Natural killer cell (primary cell): ENCODE measurements around the gene CCDC180. TPM values are rescaled to one million over a fixed set of nuclear protein-coding genes. Genes with fewer than 3 reads are reported as not detected.

Experiments
- ATAC-seq, 3 donors: fragments of 150-1000 bp in 2 of 3; fragments of 200-7000 bp in 1 of 3; cut with Tn5 transposase; 1 replicate in 1 of 3; 2 replicates in 2 of 3; pipeline ENCODE4 v1.10.0; 2021; ENCODE audit warnings: mild to moderate bottlenecking in 2 of 3, moderate library complexity in 2 of 3
- DNase-seq, 2 donors: peaks; one replicate each; pipeline versions ENCODE4 v3.0.0 to v3.0.0-alpha.2; 2013 to 2021; ENCODE audit warnings: mixed read lengths in 1 of 2
- H3K27ac ChIP-seq: one replicate; pipeline ENCODE4 v1.5.1; 2013; ENCODE audit warnings: mild to moderate bottlenecking, low read length
- H3K27me3 ChIP-seq: one replicate; pipeline ENCODE4 v1.6.1; 2013; ENCODE audit warnings: low read length; ENCODE audit not compliant: control insufficient read depth, insufficient read depth
- H3K36me3 ChIP-seq: one replicate; pipeline ENCODE4 v1.6.1; 2013; ENCODE audit warnings: low read length; ENCODE audit not compliant: control insufficient read depth, insufficient read depth
- H3K4me1 ChIP-seq: one replicate; pipeline ENCODE4 v1.6.1; 2013; ENCODE audit warnings: low read length; ENCODE audit not compliant: control insufficient read depth, insufficient read depth
- H3K4me3 ChIP-seq: one replicate; pipeline ENCODE4 v1.5.1; 2013; ENCODE audit warnings: low read length
- H3K9me3 ChIP-seq: one replicate; pipeline ENCODE4 v1.6.1; 2013; ENCODE audit warnings: low read length; ENCODE audit not compliant: control insufficient read depth, insufficient read depth
- H3K27ac Mint-ChIP-seq, 2 donors: one replicate each; pipeline ENCODE4 v1.8.0; 2022; ENCODE audit warnings: mild to moderate bottlenecking in 2 of 2, mixed read lengths in 2 of 2, moderate library complexity in 1 of 2
- H3K27me3 Mint-ChIP-seq, 2 donors: one replicate each; pipeline ENCODE4 v1.8.0; 2022; ENCODE audit warnings: low read depth in 2 of 2, mixed read lengths in 2 of 2
- H3K36me3 Mint-ChIP-seq: one replicate; pipeline ENCODE4 v1.8.0; 2022; ENCODE audit warnings: mixed read lengths
- H3K4me1 Mint-ChIP-seq, 2 donors: one replicate each; pipeline ENCODE4 v1.8.0; 2022; ENCODE audit warnings: mixed read lengths in 2 of 2
- H3K4me3 Mint-ChIP-seq: one replicate; pipeline ENCODE4 v1.8.0; 2022; ENCODE audit warnings: mild to moderate bottlenecking, moderate library complexity, mixed read lengths
- H3K9me3 Mint-ChIP-seq, 2 donors: one replicate each; pipeline ENCODE4 v1.8.0; 2022; ENCODE audit warnings: mixed read lengths in 2 of 2
- whole genome bisulfite sequencing: methylation state at CpG from one replicate; pipeline ENCODE4 v1.1.7; 2013; ENCODE audit warnings: missing lambda C conversion rate; ENCODE audit not compliant: insufficient coverage; 5-methylcytosine and 5-hydroxymethylcytosine counted together
- intact Hi-C: fragments of 100-400 bp; cut with micrococcal nuclease; formaldehyde crosslinking; loops from one replicate; pipeline ENCODE4 v1.14.2; 2022
- total RNA-seq, 4 donors: library from RNA; stranded (reverse); fragments of 120-200 nt in 1 of 4; gene quantifications; one replicate each; pipeline versions ENCODE4 v1.2.3 to v1.2.4, GENCODE V29; 2013 to 2022
- TF ChIP-seq, protein P1 (sequence below): fragments of 200-600 bp; IDR thresholded peaks from one replicate; pipeline ENCODE4 v1.8.0; 2022; ENCODE audit warnings: antibody characterized with exemption

Gene CCDC180
- total RNA-seq, 3 donors from 2014 or later (not counting 1 experiment from before 2014, with no cell fraction given), result 11.9 to 17.8 (median 15.1) TPM

GRCh38 chr9:97313243-97313642 is 5.8 kb downstream of the CCDC180 start:
- peaks cover 31% of the 10 kb centered on the region for H3K36me3 ChIP-seq
- ATAC-seq, result no peak
- Mint-ChIP-seq H3K36me3 (peaks cover 20% of the 10 kb centered on the region), H3K4me1 (no peaks in the 10 kb centered on the region), H3K9me3 (no peaks in the 10 kb centered on the region), H3K4me3 (no peak overlapping the region), H3K27me3 (no peaks in the 10 kb centered on the region), H3K27ac (no peak overlapping the region)
- TF ChIP-seq, protein P1, sequence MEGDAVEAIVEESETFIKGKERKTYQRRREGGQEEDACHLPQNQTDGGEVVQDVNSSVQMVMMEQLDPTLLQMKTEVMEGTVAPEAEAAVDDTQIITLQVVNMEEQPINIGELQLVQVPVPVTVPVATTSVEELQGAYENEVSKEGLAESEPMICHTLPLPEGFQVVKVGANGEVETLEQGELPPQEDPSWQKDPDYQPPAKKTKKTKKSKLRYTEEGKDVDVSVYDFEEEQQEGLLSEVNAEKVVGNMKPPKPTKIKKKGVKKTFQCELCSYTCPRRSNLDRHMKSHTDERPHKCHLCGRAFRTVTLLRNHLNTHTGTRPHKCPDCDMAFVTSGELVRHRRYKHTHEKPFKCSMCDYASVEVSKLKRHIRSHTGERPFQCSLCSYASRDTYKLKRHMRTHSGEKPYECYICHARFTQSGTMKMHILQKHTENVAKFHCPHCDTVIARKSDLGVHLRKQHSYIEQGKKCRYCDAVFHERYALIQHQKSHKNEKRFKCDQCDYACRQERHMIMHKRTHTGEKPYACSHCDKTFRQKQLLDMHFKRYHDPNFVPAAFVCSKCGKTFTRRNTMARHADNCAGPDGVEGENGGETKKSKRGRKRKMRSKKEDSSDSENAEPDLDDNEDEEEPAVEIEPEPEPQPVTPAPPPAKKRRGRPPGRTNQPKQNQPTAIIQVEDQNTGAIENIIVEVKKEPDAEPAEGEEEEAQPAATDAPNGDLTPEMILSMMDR, result no peak
- H3K27ac ChIP-seq, result no peak overlapping the region
- intact Hi-C loops, result no loop called here
- DNase-seq, result no peak
- H3K9me3 ChIP-seq, result no peaks in the 10 kb centered on the region
- WGBS, result 100% methylated on average over 3 of the region's 4 CpGs
- no peaks in the 10 kb centered on the region for H3K27me3 ChIP-seq
- no peaks in the 10 kb centered on the region for H3K4me1 ChIP-seq
- no peak overlapping the region for H3K4me3 ChIP-seq

GRCh38 chr9:97313746-97314145 is 6.3 kb downstream of the CCDC180 start:
- Histone ChIP-seq H3K27ac (no peak overlapping the region), H3K36me3 (peaks cover 31% of the 10 kb centered on the region), H3K4me1 (peaks cover 2% of the 10 kb centered on the region), H3K27me3 (no peaks in the 10 kb centered on the region), H3K4me3 (no peak overlapping the region), H3K9me3 (no peaks in the 10 kb centered on the region)
- 97% methylated on average over 5 of the region's 5 CpGs for WGBS
- Mint-ChIP-seq H3K4me3 (no peak overlapping the region), H3K36me3 (peaks cover 20% of the 10 kb centered on the region), H3K9me3 (no peaks in the 10 kb centered on the region), H3K27me3 (no peaks in the 10 kb centered on the region), H3K4me1 (peaks cover 0 to 3% of the 10 kb centered on the region in 2 donors), H3K27ac (no peak overlapping the region)
- TF ChIP-seq, protein P1, result no peak
- DNase-seq (no peak), ATAC-seq (no peak)
- intact Hi-C loops, result no loop called here

GRCh38 chr9:97314503-97314902 is 7.0 kb downstream of the CCDC180 start:
- peaks cover 31% of the 10 kb centered on the region for H3K36me3 ChIP-seq

DNA sequence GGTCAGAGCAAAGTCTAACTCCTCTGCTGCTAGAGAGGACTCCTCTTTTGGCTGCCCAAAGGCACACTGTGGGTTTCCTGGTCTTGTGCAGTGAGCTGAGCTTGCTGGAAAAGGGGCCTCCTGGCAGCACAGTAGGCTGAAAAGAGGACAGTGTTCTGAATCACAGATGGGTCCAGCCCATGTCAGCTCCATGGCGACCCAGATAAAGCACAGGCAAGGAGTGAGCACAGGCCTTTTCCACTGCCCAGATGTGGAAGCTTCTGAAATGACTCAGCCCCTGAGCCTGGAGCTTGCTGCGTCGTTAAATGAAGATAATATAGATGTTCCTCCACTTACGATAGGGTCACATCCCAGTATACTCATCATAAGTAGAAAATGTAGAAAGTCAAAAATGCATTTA is 8.1 kb downstream of the CCDC180 start:
- Histone ChIP-seq H3K4me1 (peaks cover 7% of the 10 kb centered on the region), H3K27ac (no peak overlapping the region), H3K9me3 (no peaks in the 10 kb centered on the region), H3K27me3 (no peaks in the 10 kb centered on the region), H3K36me3 (peaks cover 29% of the 10 kb centered on the region), H3K4me3 (no peak overlapping the region)
- Mint-ChIP-seq H3K4me1 (peaks cover 0 to 11% of the 10 kb centered on the region in 2 donors), H3K27me3 (no peaks in the 10 kb centered on the region), H3K4me3 (no peak overlapping the region), H3K9me3 (no peaks in the 10 kb centered on the region), H3K27ac (no peak overlapping the region), H3K36me3 (peaks cover 20% of the 10 kb centered on the region)
- TF ChIP-seq, protein P1, result no peak
- intact Hi-C loops, result no loop called here
- 86% methylated on average over 3 of the region's 4 CpGs for WGBS
- no peak for DNase-seq
- ATAC-seq, result no peak

More at GRCh38 chr9:97314503-97314902, 7.0 kb downstream of the CCDC180 start:
- peaks cover 0 to 10% of the 10 kb centered on the region in 2 donors for H3K4me1 Mint-ChIP-seq
- no peak overlapping the region for H3K4me3 Mint-ChIP-seq
- ATAC-seq, result no peak
- DNase-seq, result no peak
- no peak overlapping the region for H3K27ac ChIP-seq
- peaks cover 7% of the 10 kb centered on the region for H3K4me1 ChIP-seq
- H3K27me3 ChIP-seq, result no peaks in the 10 kb centered on the region
- no peaks in the 10 kb centered on the region for H3K9me3 ChIP-seq
- TF ChIP-seq, protein P1, result no peak
- peaks cover 20% of the 10 kb centered on the region for H3K36me3 Mint-ChIP-seq
- H3K9me3 Mint-ChIP-seq, result no peaks in the 10 kb centered on the region
- intact Hi-C loops, result no loop called here
- H3K27me3 Mint-ChIP-seq, result no peaks in the 10 kb centered on the region
- WGBS, result 97% methylated on average over 12 of the region's 12 CpGs
- no peak overlapping the region for H3K27ac Mint-ChIP-seq
- H3K4me3 ChIP-seq, result no peak overlapping the region
